CD4-positive, alpha-beta T cell (primary cell): ENCODE results near the gene NT5DC1. TPM values are rescaled to one million over a fixed set of nuclear protein-coding genes. Genes with fewer than 3 reads are reported as not detected.

Source experiments
- ATAC-seq: fragments of 200-7000 bp; cut with Tn5 transposase; one replicate; pipeline ENCODE4 v1.10.0; 2022; ENCODE audit warnings: mild to moderate bottlenecking; ENCODE audit not compliant: poor library complexity
- CTCF ChIA-PET: fragments of 350-600 bp; sonication (Branson Sonifier 250); formaldehyde crosslinking; loops from one replicate; lab custom pipeline; 2021; ENCODE audit warnings: antibody characterized with exemption, inconsistent platforms; lab: Charles Lee
- POLR2A ChIA-PET: fragments of 350-600 bp; sonication (Branson Sonifier 250); formaldehyde crosslinking; loops from one replicate; lab custom pipeline; 2021; ENCODE audit warnings: antibody characterized with exemption, inconsistent platforms; lab: Charles Lee
- DNase-seq, 14 experiments: peaks; one replicate each; pipeline ENCODE4 v3.0.0-alpha.2; 2013 to 2020; ENCODE audit warnings: mixed read lengths in 2 of 14
- H3K27ac ChIP-seq, 2 donors: one replicate each; pipeline versions ENCODE4 v1.5.1 to v1.7.0; 2013; ENCODE audit warnings: low read length in 2 of 2, low read depth in 1 of 2, mild to moderate bottlenecking in 1 of 2
- H3K27me3 ChIP-seq, 2 experiments: 1 replicate in 1 of 2; 2 replicates in 1 of 2; pipeline versions ENCODE4 v1.6.1 to v1.7.0; 2013; ENCODE audit warnings: low read length in 2 of 2, control low read depth in 1 of 2, mild to moderate bottlenecking in 1 of 2, moderate library complexity in 1 of 2; ENCODE audit not compliant: insufficient read depth in 2 of 2, control insufficient read depth in 1 of 2
- H3K36me3 ChIP-seq: one replicate; pipeline ENCODE4 v1.6.1; 2013; ENCODE audit warnings: low read length, control low read depth; ENCODE audit not compliant: insufficient read depth
- H3K4me1 ChIP-seq: one replicate; pipeline ENCODE4 v1.6.1; 2013; ENCODE audit warnings: low read length, control low read depth; ENCODE audit not compliant: insufficient read depth
- H3K4me3 ChIP-seq: one replicate; pipeline ENCODE4 v1.5.1; 2013; ENCODE audit warnings: mild to moderate bottlenecking, low read length, moderate library complexity
- H3K9me3 ChIP-seq, 2 experiments: 1 replicate in 1 of 2; 2 replicates in 1 of 2; pipeline versions ENCODE4 v1.6.1 to v1.7.0; 2013; ENCODE audit warnings: low read length in 2 of 2, mild to moderate bottlenecking in 2 of 2, control low read depth in 1 of 2, moderate library complexity in 1 of 2; ENCODE audit not compliant: control insufficient read depth in 1 of 2, insufficient read depth in 1 of 2
- H3K27ac Mint-ChIP-seq: one replicate; pipeline ENCODE4 v1.8.0; 2020; ENCODE audit warnings: mixed read lengths
- H3K27me3 Mint-ChIP-seq: one replicate; pipeline ENCODE4 v1.8.0; 2021; ENCODE audit warnings: mixed read lengths
- H3K36me3 Mint-ChIP-seq: one replicate; pipeline ENCODE4 v1.8.0; 2021; ENCODE audit warnings: low read depth, mixed read lengths
- H3K4me1 Mint-ChIP-seq: one replicate; pipeline ENCODE4 v1.8.0; 2021; ENCODE audit warnings: low read depth, mixed read lengths
- H3K4me3 Mint-ChIP-seq: one replicate; pipeline ENCODE4 v1.8.0; 2020; ENCODE audit warnings: mild to moderate bottlenecking, mixed read lengths
- H3K9me3 Mint-ChIP-seq: one replicate; pipeline ENCODE4 v1.8.0; 2020; ENCODE audit warnings: mixed read lengths
- intact Hi-C, 2 experiments: fragments of 100-400 bp; cut with DNase I in 1 of 2; cut with micrococcal nuclease in 1 of 2; formaldehyde crosslinking; loops; one replicate each; pipeline versions ENCODE4 v1.15.1 to v1.9.0; 2023 to 2025; cut with DNase I, micrococcal nuclease
- total RNA-seq, 174 experiments: library from RNA in 2 of 174; stranded (reverse) in 2 of 174; gene quantifications; one replicate each; pipeline ENCODE4 v1.2.3 and lab custom pipeline; 2021 to 2026
- TF ChIP-seq, protein P1 (sequence below): fragments of 200-600 bp; IDR thresholded peaks from one replicate; pipeline ENCODE4 v1.8.0; 2022; ENCODE audit warnings: antibody characterized with exemption, mild to moderate bottlenecking

The NT5DC1 gene
- total RNA-seq, 2 experiments from 2014 or later, result 24.2 to 27.2 TPM

DNA sequence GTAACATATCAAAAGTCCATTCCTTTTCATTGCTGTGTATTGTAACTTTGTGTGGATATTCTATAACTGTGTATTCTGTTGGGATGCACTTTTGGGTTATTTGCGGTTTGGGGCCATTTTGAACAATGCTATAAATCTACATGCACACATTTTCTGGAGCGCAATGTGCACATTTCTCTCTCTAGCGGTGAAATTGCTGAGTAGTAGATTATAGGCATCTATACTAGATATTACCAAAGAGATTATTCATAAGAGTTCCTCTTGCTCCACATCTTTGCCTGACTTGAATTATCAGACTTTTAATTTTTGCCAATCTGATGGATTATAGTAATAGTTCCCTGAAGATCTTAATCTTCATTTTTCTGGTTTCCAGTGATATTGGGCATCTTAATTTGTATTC is 21.7 kb upstream of the NT5DC1 start:
- Mint-ChIP-seq H3K9me3 (no peaks in the 10 kb centered on the region), H3K4me1 (no peaks in the 10 kb centered on the region), H3K27ac (no peak overlapping the region), H3K36me3 (no peaks in the 10 kb centered on the region), H3K27me3 (peaks cover 29% of the 10 kb centered on the region), H3K4me3 (no peak overlapping the region)
- Histone ChIP-seq H3K27ac (no peak overlapping the region), H3K9me3 (no peaks in the 10 kb centered on the region), H3K36me3 (no peaks in the 10 kb centered on the region), H3K4me3 (no peak overlapping the region), H3K27me3 (peaks cover 0 to 7% of the 10 kb centered on the region in 2 experiments), H3K4me1 (no peaks in the 10 kb centered on the region)
- DNase-seq (no peak), ATAC-seq (no peak)
- intact Hi-C loops, result no loop called here
- TF ChIP-seq, protein P1, sequence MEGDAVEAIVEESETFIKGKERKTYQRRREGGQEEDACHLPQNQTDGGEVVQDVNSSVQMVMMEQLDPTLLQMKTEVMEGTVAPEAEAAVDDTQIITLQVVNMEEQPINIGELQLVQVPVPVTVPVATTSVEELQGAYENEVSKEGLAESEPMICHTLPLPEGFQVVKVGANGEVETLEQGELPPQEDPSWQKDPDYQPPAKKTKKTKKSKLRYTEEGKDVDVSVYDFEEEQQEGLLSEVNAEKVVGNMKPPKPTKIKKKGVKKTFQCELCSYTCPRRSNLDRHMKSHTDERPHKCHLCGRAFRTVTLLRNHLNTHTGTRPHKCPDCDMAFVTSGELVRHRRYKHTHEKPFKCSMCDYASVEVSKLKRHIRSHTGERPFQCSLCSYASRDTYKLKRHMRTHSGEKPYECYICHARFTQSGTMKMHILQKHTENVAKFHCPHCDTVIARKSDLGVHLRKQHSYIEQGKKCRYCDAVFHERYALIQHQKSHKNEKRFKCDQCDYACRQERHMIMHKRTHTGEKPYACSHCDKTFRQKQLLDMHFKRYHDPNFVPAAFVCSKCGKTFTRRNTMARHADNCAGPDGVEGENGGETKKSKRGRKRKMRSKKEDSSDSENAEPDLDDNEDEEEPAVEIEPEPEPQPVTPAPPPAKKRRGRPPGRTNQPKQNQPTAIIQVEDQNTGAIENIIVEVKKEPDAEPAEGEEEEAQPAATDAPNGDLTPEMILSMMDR, result no peak
- CTCF ChIA-PET, result no interaction called here
- POLR2A ChIA-PET, result no interaction called here

DNA sequence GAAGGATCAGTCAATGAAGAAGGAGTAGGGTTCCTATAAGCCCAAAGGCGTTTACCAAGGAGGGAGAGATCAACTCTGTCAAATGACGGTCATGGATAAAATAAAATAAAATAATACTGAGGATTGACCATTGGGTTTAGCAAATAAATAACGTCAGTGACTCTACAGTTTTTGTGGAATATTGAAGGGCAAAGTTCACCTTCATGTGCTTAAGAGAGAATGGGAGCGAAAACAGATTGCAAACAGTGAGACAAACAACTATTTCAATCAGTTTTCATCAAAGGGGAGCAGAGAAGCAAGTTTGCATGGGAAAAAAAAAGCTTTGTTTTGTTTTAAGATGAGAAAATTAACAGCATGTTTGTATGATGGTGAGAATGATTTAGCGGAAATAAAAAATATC is 17.6 kb upstream of the NT5DC1 start:
- no peak overlapping the region for H3K4me3 ChIP-seq
- no peaks in the 10 kb centered on the region for H3K4me1 ChIP-seq
- peaks cover 36% of the 10 kb centered on the region for H3K27me3 Mint-ChIP-seq
- CTCF ChIA-PET, result no interaction called here
- DNase-seq (no peak), ATAC-seq (no peak)
- H3K9me3 Mint-ChIP-seq, result no peaks in the 10 kb centered on the region
- intact Hi-C loops, result no loop called here
- H3K36me3 Mint-ChIP-seq, result no peaks in the 10 kb centered on the region
- no peak overlapping the region for H3K27ac ChIP-seq
- H3K36me3 ChIP-seq, result no peaks in the 10 kb centered on the region
- H3K27me3 ChIP-seq, result peaks cover 0 to 7% of the 10 kb centered on the region in 2 experiments
- no peak overlapping the region for H3K4me3 Mint-ChIP-seq
- POLR2A ChIA-PET, result no interaction called here
- no peak overlapping the region for H3K27ac Mint-ChIP-seq
- H3K9me3 ChIP-seq, result no peaks in the 10 kb centered on the region
- H3K4me1 Mint-ChIP-seq, result no peaks in the 10 kb centered on the region
- TF ChIP-seq, protein P1, result no peak

DNA sequence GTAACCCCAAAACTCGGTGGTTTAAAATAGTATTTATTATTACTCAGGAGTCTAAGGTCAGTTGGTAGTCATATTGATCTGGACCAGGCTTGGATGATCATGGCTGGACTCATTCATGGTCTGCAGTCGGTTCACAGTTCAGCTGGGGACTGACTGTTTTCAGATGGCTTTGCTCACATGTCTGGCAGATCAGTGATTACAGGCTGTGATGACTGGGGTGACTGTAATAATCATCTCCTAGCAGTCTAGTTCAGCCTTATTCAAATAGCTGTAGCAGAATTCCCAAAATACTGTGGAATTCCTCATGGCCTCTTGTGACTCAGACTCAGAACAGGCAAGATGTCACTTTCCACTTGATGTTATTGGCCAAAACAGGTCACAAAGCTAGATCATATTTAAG is 16.4 kb upstream of the NT5DC1 start:
- POLR2A ChIA-PET, result interaction anchor here (0.7 kb wide), 1 partner anchor 27 kb away, joined by 3 read pairs; no protein-coding TSS in a partner anchor
- CTCF ChIA-PET, result no interaction called here
- Mint-ChIP-seq H3K36me3 (no peaks in the 10 kb centered on the region), H3K4me3 (no peak overlapping the region), H3K9me3 (no peaks in the 10 kb centered on the region), H3K27me3 (peaks cover 25% of the 10 kb centered on the region), H3K4me1 (no peaks in the 10 kb centered on the region), H3K27ac (no peak overlapping the region)
- TF ChIP-seq, protein P1, result no peak
- ATAC-seq (no peak), DNase-seq (no peak)
- intact Hi-C loops, result no loop called here
- no peaks in the 10 kb centered on the region for H3K9me3 ChIP-seq
- no peak overlapping the region for H3K27ac ChIP-seq
- no peaks in the 10 kb centered on the region for H3K36me3 ChIP-seq
- H3K4me1 ChIP-seq, result no peaks in the 10 kb centered on the region
- H3K4me3 ChIP-seq, result no peak overlapping the region
- H3K27me3 ChIP-seq, result peaks cover 0 to 7% of the 10 kb centered on the region in 2 experiments
